ENCODE measurements around the gene FHIP1A.

DNA sequence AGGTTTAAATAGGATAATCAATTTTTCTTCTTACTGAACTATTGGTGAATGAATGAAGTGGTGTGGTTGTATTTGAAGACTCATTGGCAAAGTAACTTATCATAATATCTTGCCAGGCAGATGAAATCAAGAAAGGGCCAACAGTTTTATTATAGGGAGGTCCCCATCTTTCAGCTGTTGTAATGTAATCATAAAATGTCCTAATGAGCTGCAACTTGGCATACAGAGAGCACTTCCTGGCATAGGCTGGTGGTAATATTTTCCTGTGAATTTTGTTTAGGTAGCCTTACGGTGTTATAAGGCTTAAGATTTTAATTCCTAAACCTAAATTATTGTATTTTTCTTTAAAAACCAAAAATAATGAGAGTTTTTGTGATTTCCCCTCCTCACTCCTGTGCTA, 17.5 kb downstream of the FHIP1A start:
- TF ChIP-seq, protein P1, sequence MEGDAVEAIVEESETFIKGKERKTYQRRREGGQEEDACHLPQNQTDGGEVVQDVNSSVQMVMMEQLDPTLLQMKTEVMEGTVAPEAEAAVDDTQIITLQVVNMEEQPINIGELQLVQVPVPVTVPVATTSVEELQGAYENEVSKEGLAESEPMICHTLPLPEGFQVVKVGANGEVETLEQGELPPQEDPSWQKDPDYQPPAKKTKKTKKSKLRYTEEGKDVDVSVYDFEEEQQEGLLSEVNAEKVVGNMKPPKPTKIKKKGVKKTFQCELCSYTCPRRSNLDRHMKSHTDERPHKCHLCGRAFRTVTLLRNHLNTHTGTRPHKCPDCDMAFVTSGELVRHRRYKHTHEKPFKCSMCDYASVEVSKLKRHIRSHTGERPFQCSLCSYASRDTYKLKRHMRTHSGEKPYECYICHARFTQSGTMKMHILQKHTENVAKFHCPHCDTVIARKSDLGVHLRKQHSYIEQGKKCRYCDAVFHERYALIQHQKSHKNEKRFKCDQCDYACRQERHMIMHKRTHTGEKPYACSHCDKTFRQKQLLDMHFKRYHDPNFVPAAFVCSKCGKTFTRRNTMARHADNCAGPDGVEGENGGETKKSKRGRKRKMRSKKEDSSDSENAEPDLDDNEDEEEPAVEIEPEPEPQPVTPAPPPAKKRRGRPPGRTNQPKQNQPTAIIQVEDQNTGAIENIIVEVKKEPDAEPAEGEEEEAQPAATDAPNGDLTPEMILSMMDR (conservative IDR thresholded peaks at IDR 0.05), result no peak
- no peak for TF ChIP-seq ZFX (IDR thresholded peaks at IDR 0.05)
